Endothelial cell of umbilical vein (primary cell): Measurements from ENCODE around the gene ZNF644. TPM values are rescaled to one million over a fixed set of nuclear protein-coding genes. Genes with fewer than 3 reads are reported as not detected.

Experiments used
- BruUV-seq: library from RNA; stranded (reverse); fragments of 400-500 nt; replicated peaks from 2 replicates; lab custom pipeline; 2021; lab: Mats Ljungman, UMichigan
- CTCF ChIA-PET: fragments of 300-600, 350-600 bp; sonication (Branson Sonifier 250); formaldehyde crosslinking; loops from one replicate; lab custom pipeline; 2021; ENCODE audit warnings: antibody characterized with exemption, inconsistent platforms; lab: Charles Lee
- POLR2A ChIA-PET: fragments of 300-600, 350-600 bp; sonication (Branson Sonifier 250); formaldehyde crosslinking; loops from one replicate; lab custom pipeline; 2021; ENCODE audit warnings: antibody characterized with exemption, inconsistent platforms; lab: Charles Lee
- DNase-seq: peaks from one replicate; pipeline ENCODE4 v3.0.0-alpha.2; 2011; ENCODE audit warnings: low read depth, low spot score
- FAIRE-seq: peaks from 2 replicates; lab custom pipeline; 2011; peaks lifted over from hg19 to GRCh38; lab: Jason Lieb, UNC
- H2AFZ ChIP-seq: 2 replicates; pipeline ENCODE4 v1.6.0; 2012; ENCODE audit warnings: low read depth, low read length, control low read depth, inconsistent platforms
- H3K27ac ChIP-seq: 2 replicates; pipeline ENCODE4 v1.5.1; 2011; ENCODE audit warnings: low read depth, mild to moderate bottlenecking, control low read depth, low read length, moderate library complexity; ENCODE audit not compliant: insufficient read depth
- H3K27me3 ChIP-seq, 2 experiments: 2 replicates each; pipeline versions ENCODE4 v1.6.0 to v1.6.1; 2011; ENCODE audit warnings: low read length in 2 of 2, mixed read lengths in 1 of 2; ENCODE audit not compliant: control insufficient read depth in 2 of 2, insufficient read depth in 2 of 2
- H3K36me3 ChIP-seq, 2 experiments: 2 replicates in 1 of 2; 3 replicates in 1 of 2; pipeline ENCODE4 v1.5.1; 2011; ENCODE audit warnings: low read length in 2 of 2, mild to moderate bottlenecking in 1 of 2, moderate library complexity in 1 of 2; ENCODE audit not compliant: control insufficient read depth in 2 of 2, insufficient read depth in 2 of 2; ENCODE audit errors: extremely low read depth in 1 of 2
- H3K4me1 ChIP-seq: 3 replicates; pipeline ENCODE4 v1.5.1; 2011; ENCODE audit warnings: mild to moderate bottlenecking, low read length; ENCODE audit not compliant: control insufficient read depth, insufficient read depth; ENCODE audit errors: extremely low read depth
- H3K4me2 ChIP-seq: 2 replicates; pipeline ENCODE4 v1.6.1; 2011; ENCODE audit warnings: low read length, control low read depth, mixed read lengths; ENCODE audit not compliant: insufficient read depth
- H3K4me3 ChIP-seq, 3 experiments: fragments of 200-600 bp in 1 of 3; sonication (generic), shearing (Covaris generic) in 1 of 3; replicated peaks in 1 of 3; 2 replicates each; pipeline ENCODE4 v1.5.1; 2011 to 2016; ENCODE audit warnings: control low read depth in 3 of 3, low read length in 3 of 3, mild to moderate bottlenecking in 2 of 3, inconsistent platforms in 1 of 3, low read depth in 1 of 3, moderate library complexity in 1 of 3; ENCODE audit not compliant: insufficient read depth in 1 of 3
- H3K79me2 ChIP-seq: 2 replicates; pipeline ENCODE4 v1.6.0; 2012; ENCODE audit warnings: low read length, inconsistent platforms; ENCODE audit not compliant: control insufficient read depth, insufficient read depth
- H3K9ac ChIP-seq: replicated peaks from 2 replicates; pipeline ENCODE3; 2011; ENCODE audit warnings: low read length, control low read depth; ENCODE audit not compliant: insufficient read depth; ENCODE audit errors: extremely low read depth
- H3K9me1 ChIP-seq: replicated peaks from 3 replicates; pipeline ENCODE4 v1.6.0; 2011; ENCODE audit warnings: mild to moderate bottlenecking, low read length; ENCODE audit not compliant: control insufficient read depth, insufficient read depth; ENCODE audit errors: extremely low read depth
- H3K9me3 ChIP-seq: replicated peaks from 2 replicates; pipeline ENCODE4 v1.5.1; 2012; ENCODE audit warnings: low read length, inconsistent platforms; ENCODE audit not compliant: control insufficient read depth, insufficient read depth
- H4K20me1 ChIP-seq: replicated peaks from 2 replicates; pipeline ENCODE3; 2011; ENCODE audit warnings: mild to moderate bottlenecking, low read length; ENCODE audit not compliant: control insufficient read depth, insufficient read depth; ENCODE audit errors: extremely low read depth
- EZH2 ChIP-seq: IDR thresholded peaks from 2 replicates; pipeline ENCODE4 v1.6.1; 2012; ENCODE audit warnings: borderline replicate concordance, low read depth, mild to moderate bottlenecking, moderate library complexity, low read length, inconsistent platforms; ENCODE audit not compliant: severe bottlenecking
- FOS ChIP-seq: IDR thresholded peaks from 2 replicates; pipeline ENCODE4 v1.6.1; 2011; ENCODE audit warnings: mild to moderate bottlenecking, low read length, moderate library complexity, borderline replicate concordance; ENCODE audit not compliant: insufficient read depth
- GATA2 ChIP-seq: IDR thresholded peaks from 2 replicates; pipeline ENCODE4 v1.7.0; 2011; ENCODE audit warnings: low read depth, mild to moderate bottlenecking, moderate library complexity, mixed read lengths, low read length; ENCODE audit not compliant: insufficient read length, insufficient read depth
- JUN ChIP-seq: IDR thresholded peaks from 2 replicates; pipeline ENCODE4 v1.6.1; 2011; ENCODE audit warnings: borderline replicate concordance, low read depth; ENCODE audit not compliant: insufficient read length, insufficient read depth
- MAX ChIP-seq: IDR thresholded peaks from 2 replicates; pipeline ENCODE4 v1.6.1; 2011; ENCODE audit not compliant: insufficient read depth, insufficient read length
- MYC ChIP-seq: IDR thresholded peaks from one replicate; pipeline ENCODE4 v1.6.1; 2011; ENCODE audit warnings: mild to moderate bottlenecking, low read depth, low read length
- POLR2A ChIP-seq: IDR thresholded peaks from 2 replicates; pipeline ENCODE4 v1.6.1; 2012; ENCODE audit warnings: low read depth, mild to moderate bottlenecking, control low read depth, low read length
- POLR2AphosphoS5 ChIP-seq: IDR thresholded peaks from 2 replicates; pipeline ENCODE4 v1.6.1; 2012; ENCODE audit warnings: low read depth, mild to moderate bottlenecking, control low read depth, low read length, moderate library complexity; ENCODE audit not compliant: insufficient read depth
- dilution Hi-C: fragments of 300-500 bp; cut with MboI; formaldehyde crosslinking; loops from one replicate; pipeline ENCODE4 v1.15.0; 2019; ENCODE audit warnings: low sequenced_read_pairs; ENCODE audit not compliant: extremely low pct_ligation_motif_present
- intact Hi-C: fragments of 100-400 bp; cut with micrococcal nuclease; formaldehyde crosslinking; loops from one replicate; pipeline ENCODE4 v1.10.0; 2022
- polyA plus RNA-seq, 4 experiments: library from polyadenylated mRNA; depleted of rRNA in 3 of 4; stranded (reverse) in 3 of 4; unstranded in 1 of 4; fragments of >200 nt; gene quantifications; 2 replicates each; pipeline versions ENCODE4 v1.2.1 to v1.2.3, GENCODE V29; 2011 to 2012; ENCODE audit warnings: missing spikeins in 1 of 4
- total RNA-seq: library from RNA; stranded (reverse); gene quantifications from 2 replicates; pipeline ENCODE4 v1.2.3, GENCODE V29; 2021
- TF ChIP-seq, protein P1 (sequence below), 2 donors: IDR thresholded peaks; 1 replicate in 1 of 2; 2 replicates in 1 of 2; pipeline ENCODE4 v1.5.1; 2011; ENCODE audit warnings: low read length in 2 of 2, mild to moderate bottlenecking in 2 of 2, moderate library complexity in 2 of 2, control low read depth in 1 of 2, inconsistent platforms in 1 of 2, low read depth in 1 of 2; ENCODE audit not compliant: insufficient read depth in 1 of 2; ENCODE audit errors: extremely low read depth in 1 of 2

The ZNF644 gene
- total and polyA plus RNA-seq, 2 donors (not counting 3 experiments of a cell fraction or from before 2014, with no cell fraction given) = 7.2 to 47.0 TPM

DNA sequence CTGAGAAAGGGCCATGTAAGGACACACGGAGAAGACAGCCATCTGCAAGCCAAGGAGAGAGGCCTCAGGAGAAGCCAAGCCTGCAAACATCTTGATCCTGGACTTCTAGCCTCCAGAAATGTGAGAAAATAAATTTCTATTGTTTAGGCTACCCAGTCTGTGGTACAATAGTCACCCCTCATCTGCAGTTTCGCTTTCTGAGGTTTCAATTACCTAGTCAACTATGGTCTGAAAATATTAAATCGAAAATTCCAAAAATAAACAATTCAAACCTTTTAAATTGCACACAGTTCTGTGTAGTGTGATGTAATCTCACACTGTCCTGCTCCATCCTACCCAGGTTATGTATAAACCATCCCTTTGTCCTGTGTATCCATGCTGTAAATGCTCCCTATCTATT, 52.6 kb downstream of the ZNF644 start:
- CTCF ChIA-PET = no interaction called here
- Histone ChIP-seq H4K20me1 (peaks cover 5% of the 10 kb centered on the region), H3K4me1 (no peaks in the 10 kb centered on the region), H3K9me3 (no peaks in the 10 kb centered on the region), H3K4me3 (no peak overlapping the region), H3K36me3 (peaks cover 0 to 4% of the 10 kb centered on the region in 2 experiments), H3K27me3 (no peaks in the 10 kb centered on the region), H3K9me1 (no peaks in the 10 kb centered on the region), H3K4me2 (no peak overlapping the region), H2AFZ (no peak overlapping the region), H3K27ac (no peak overlapping the region), H3K79me2 (peaks cover 55% of the 10 kb centered on the region), H3K9ac (no peak overlapping the region)
- dilution Hi-C loops (no loop called here), intact Hi-C loops (loop anchor here (10.0 kb wide), 1 partner anchor 196 kb away; no protein-coding TSS in a partner anchor)
- FAIRE-seq (no peak), DNase-seq (no peak)
- POLR2A ChIA-PET = no interaction called here
- no peak for TF ChIP-seq MYC
- no peak for TF ChIP-seq MAX
- no peak for TF ChIP-seq EZH2
- no peak for TF ChIP-seq POLR2AphosphoS5
- no peak for TF ChIP-seq GATA2
- no peak for TF ChIP-seq POLR2A
- TF ChIP-seq FOS = no peak
- TF ChIP-seq, protein P1, sequence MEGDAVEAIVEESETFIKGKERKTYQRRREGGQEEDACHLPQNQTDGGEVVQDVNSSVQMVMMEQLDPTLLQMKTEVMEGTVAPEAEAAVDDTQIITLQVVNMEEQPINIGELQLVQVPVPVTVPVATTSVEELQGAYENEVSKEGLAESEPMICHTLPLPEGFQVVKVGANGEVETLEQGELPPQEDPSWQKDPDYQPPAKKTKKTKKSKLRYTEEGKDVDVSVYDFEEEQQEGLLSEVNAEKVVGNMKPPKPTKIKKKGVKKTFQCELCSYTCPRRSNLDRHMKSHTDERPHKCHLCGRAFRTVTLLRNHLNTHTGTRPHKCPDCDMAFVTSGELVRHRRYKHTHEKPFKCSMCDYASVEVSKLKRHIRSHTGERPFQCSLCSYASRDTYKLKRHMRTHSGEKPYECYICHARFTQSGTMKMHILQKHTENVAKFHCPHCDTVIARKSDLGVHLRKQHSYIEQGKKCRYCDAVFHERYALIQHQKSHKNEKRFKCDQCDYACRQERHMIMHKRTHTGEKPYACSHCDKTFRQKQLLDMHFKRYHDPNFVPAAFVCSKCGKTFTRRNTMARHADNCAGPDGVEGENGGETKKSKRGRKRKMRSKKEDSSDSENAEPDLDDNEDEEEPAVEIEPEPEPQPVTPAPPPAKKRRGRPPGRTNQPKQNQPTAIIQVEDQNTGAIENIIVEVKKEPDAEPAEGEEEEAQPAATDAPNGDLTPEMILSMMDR (IDR thresholded peaks at IDR 0.05; ENCODE audit: extremely low read depth in 1 of 2, insufficient read depth in 1 of 2, low read depth in 1 of 2, low read length in 2 of 2) = no peak
- TF ChIP-seq JUN = no peak
- BruUV-seq = no TSS peak
